ENCODE measurements around the gene PIGR. TPM values are rescaled to one million over a fixed set of nuclear protein-coding genes. Genes with fewer than 3 reads are reported as not detected.

PIGR gene
- total and polyA plus RNA-seq, 9 donors, result 0.04 to 5.3 (median 0.73) TPM; not detected in 1

GRCh38 chr1:206885341-206886060 lies 60.8 kb downstream of the PIGR start:
- peaks cover 2% of the 10 kb centered on the region for H3K4me1 ChIP-seq (ENCODE audit: insufficient read depth)
- TF ChIP-seq EP300 (IDR thresholded peaks at IDR 0.05), result no peak
- TF ChIP-seq POLR2A (IDR thresholded peaks at IDR 0.05), result no peak
- DNase-seq, result no peak
- no peak overlapping the region for H3K27ac ChIP-seq
- H3K9me3 ChIP-seq, result no peaks in the 10 kb centered on the region
- no peaks in the 10 kb centered on the region for H3K27me3 ChIP-seq
- intact Hi-C loops (cut with DNase I), result no loop called here
- no peak overlapping the region for H3K4me3 ChIP-seq
- 87 to 93% (median 90%) methylated on average over 3 of the region's 3 CpGs for WGBS, 3 donors
- no peaks in the 10 kb centered on the region for H3K36me3 ChIP-seq

- Histone ChIP-seq H3K4me1 (ENCODE audit: insufficient read depth) (no peaks in the 10 kb centered on the region), H3K27me3 (no peaks in the 10 kb centered on the region), H3K4me3 (no peak overlapping the region), H3K9me3 (no peaks in the 10 kb centered on the region), H3K36me3 (no peaks in the 10 kb centered on the region), H3K27ac (no peak overlapping the region)
- WGBS, 3 donors, result 94 to 96% (median 95%) methylated on average over 2 of the region's 2 CpGs
- intact Hi-C loops (cut with DNase I), result no loop called here
- no peak for TF ChIP-seq EP300 (IDR thresholded peaks at IDR 0.05)
- TF ChIP-seq, protein P1, sequence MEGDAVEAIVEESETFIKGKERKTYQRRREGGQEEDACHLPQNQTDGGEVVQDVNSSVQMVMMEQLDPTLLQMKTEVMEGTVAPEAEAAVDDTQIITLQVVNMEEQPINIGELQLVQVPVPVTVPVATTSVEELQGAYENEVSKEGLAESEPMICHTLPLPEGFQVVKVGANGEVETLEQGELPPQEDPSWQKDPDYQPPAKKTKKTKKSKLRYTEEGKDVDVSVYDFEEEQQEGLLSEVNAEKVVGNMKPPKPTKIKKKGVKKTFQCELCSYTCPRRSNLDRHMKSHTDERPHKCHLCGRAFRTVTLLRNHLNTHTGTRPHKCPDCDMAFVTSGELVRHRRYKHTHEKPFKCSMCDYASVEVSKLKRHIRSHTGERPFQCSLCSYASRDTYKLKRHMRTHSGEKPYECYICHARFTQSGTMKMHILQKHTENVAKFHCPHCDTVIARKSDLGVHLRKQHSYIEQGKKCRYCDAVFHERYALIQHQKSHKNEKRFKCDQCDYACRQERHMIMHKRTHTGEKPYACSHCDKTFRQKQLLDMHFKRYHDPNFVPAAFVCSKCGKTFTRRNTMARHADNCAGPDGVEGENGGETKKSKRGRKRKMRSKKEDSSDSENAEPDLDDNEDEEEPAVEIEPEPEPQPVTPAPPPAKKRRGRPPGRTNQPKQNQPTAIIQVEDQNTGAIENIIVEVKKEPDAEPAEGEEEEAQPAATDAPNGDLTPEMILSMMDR (IDR thresholded peaks at IDR 0.05), result no peak
- no peak for TF ChIP-seq POLR2A (IDR thresholded peaks at IDR 0.05)
- DNase-seq, result no peak
Measured at GRCh38 chr1:206883876-206884275, 62.4 kb downstream of the PIGR start.

DNA sequence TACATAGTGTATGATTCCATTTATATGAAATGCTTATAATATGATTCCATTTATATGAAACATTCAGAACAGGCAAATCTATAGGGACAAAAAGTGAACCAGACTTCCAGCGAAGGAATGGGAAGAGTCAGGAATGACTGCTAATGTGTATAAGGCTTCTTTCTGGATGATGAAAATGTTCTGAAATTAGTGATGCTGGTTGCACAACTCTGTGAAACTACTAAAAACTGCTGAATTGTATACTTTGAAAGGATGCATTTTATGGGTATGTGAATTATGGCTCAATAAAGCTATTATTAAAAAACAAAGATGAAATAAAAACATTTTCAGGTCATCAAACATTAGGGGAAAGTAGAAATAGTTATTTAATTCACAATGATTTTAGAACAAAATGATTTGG lies 63.1 kb downstream of the PIGR start:
- H3K9me3 ChIP-seq, result peaks cover 0 to 3% of the 10 kb centered on the region in 2 donors
- no peaks in the 10 kb centered on the region for H3K27me3 ChIP-seq
- DNase-seq, result no peak
- H3K27ac ChIP-seq, result no peak overlapping the region
- H3K36me3 ChIP-seq, result no peaks in the 10 kb centered on the region
- intact Hi-C loops (cut with DNase I), result no loop called here
- H3K4me1 ChIP-seq (ENCODE audit: insufficient read depth), result no peaks in the 10 kb centered on the region
- no peak overlapping the region for H3K4me3 ChIP-seq
- WGBS, 3 donors, result 96 to 97% (median 96%) methylated on average over 1 of the region's 1 CpG
- TF ChIP-seq, protein P1 (IDR thresholded peaks at IDR 0.05), result no peak
- TF ChIP-seq EP300 (IDR thresholded peaks at IDR 0.05) (no peak), POLR2A (IDR thresholded peaks at IDR 0.05) (no peak)

DNA sequence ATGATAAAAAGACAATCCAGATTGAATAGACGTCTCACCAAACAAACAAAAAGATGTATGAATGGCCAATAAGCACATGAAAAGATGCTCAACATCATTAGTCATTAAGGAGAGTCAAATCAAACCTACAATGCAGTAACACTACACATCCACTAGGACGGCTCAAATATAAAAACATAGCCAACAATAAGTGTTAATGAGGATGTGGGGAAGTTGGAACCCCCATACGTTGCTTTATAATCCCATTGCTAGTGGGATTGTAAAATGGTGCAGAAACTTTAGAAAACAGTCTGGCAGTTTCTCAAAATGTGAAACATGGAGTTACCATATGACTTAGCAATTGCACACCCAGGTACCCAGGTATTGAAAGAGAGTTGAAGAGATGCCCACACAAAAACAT lies 63.7 kb downstream of the PIGR start:
- Histone ChIP-seq H3K4me3 (no peak overlapping the region), H3K27ac (no peak overlapping the region), H3K9me3 (peaks cover 0 to 3% of the 10 kb centered on the region in 2 donors), H3K36me3 (no peaks in the 10 kb centered on the region), H3K4me1 (ENCODE audit: insufficient read depth) (no peaks in the 10 kb centered on the region), H3K27me3 (no peaks in the 10 kb centered on the region)
- no peak for DNase-seq
- 82 to 92% (median 90%) methylated on average over 3 of the region's 3 CpGs for WGBS, 3 donors
- TF ChIP-seq POLR2A (IDR thresholded peaks at IDR 0.05), result no peak
- TF ChIP-seq EP300 (IDR thresholded peaks at IDR 0.05), result no peak
- TF ChIP-seq, protein P1 (IDR thresholded peaks at IDR 0.05), result no peak
- intact Hi-C loops (cut with DNase I), result no loop called here

DNA sequence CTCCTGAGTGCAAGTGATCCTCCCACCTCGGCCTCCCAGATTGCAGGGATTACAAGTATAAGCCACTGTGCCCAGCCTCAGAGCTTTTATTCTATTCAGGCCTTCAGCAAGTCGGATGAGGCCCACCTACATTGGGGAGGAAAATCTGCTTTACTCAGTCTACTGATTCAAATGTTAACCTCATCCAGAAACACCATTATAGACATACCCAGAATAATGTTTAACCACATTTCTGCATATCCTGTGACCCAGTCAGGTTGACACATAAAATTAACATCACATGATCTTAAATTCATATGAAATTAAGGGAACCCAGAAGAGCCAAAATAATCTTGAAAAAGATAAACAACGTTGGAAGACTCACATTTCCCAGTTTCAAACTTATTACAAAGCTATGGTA lies 66.0 kb downstream of the PIGR start:
- TF ChIP-seq, protein P1 (IDR thresholded peaks at IDR 0.05), result no peak
- TF ChIP-seq POLR2A (IDR thresholded peaks at IDR 0.05) (no peak), EP300 (IDR thresholded peaks at IDR 0.05) (no peak)
- no peaks in the 10 kb centered on the region for H3K36me3 ChIP-seq
- peaks cover 0 to 3% of the 10 kb centered on the region in 2 donors for H3K9me3 ChIP-seq
- H3K4me1 ChIP-seq (ENCODE audit: insufficient read depth), result no peaks in the 10 kb centered on the region
- no peak overlapping the region for H3K27ac ChIP-seq
- 76 to 90% (median 84%) methylated on average over 3 of the region's 3 CpGs for WGBS, 3 donors
- no peaks in the 10 kb centered on the region for H3K27me3 ChIP-seq
- DNase-seq, result no peak
- intact Hi-C loops (cut with DNase I), result no loop called here
- no peak overlapping the region for H3K4me3 ChIP-seq

All from ovary (tissue), 9 donors.